ENCODE measurements around the gene SEPHS2. TPM values are rescaled to one million over a fixed set of nuclear protein-coding genes. Genes with fewer than 3 reads are reported as not detected.

SEPHS2 gene
- total RNA-seq, 1 experiment from 2014 or later, result 53.5 TPM

DNA sequence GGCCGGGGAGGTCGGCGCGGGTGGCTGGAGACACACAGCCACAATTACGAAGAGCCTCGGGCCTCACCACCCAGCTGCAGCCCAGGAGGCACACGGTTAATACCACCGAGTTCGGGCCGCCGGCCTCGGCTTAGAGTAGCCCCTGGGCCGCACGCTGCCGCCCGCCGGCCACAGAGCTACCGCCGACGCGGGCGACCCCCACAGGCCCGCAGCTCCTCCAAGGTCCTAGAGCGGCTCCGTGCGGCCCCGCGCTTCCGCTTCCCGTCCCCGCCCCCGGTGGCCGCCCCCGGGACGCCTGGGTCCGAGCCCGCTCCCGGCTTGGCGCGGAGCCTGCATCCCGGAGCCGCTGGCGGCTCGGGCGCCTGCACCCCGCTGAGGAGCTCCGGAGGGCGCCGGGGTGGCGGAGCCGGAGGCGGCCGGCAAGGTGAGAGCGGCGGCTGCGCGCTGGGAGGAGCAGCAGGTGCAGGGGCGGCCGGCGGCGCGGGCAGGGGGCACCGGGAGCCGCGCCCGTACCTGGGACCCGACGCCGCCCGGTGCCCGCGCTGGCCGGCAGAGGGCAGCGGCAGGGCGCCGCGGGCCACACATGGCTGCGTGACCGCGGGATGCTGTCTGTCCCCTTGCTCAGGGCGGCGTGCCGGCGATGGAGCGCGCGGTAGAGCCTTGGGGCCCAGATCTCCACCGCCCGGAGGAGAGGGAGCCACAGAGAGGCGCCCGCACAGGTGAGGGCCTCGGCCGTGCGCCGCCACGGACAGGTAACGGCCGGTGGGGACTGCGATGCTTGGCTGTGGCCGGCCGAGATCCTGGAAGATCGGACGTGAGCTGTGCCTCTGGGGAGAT lies 50.3 kb downstream of the SEPHS2 start, which contains the start of gene ZNF48 (continued):
- TF ChIP-seq KAT7 (CRISPR knock-in tag; IDR thresholded peaks at IDR 0.05; ENCODE audit: borderline replicate concordance), result peak; percentile 82; the same call in 1 of the 2 replicates
- 0 out of 2 replicates have a peak, but pooled peaks have one; percentile 6 for TF ChIP-seq ZNF423 (CRISPR knock-in tag; IDR thresholded peaks at IDR 0.05)
- TF ChIP-seq FOXP1 (CRISPR knock-in tag; IDR thresholded peaks at IDR 0.05; ENCODE audit: borderline replicate concordance), result peak; percentile 59; the same call in 1 of the 2 replicates

DNA sequence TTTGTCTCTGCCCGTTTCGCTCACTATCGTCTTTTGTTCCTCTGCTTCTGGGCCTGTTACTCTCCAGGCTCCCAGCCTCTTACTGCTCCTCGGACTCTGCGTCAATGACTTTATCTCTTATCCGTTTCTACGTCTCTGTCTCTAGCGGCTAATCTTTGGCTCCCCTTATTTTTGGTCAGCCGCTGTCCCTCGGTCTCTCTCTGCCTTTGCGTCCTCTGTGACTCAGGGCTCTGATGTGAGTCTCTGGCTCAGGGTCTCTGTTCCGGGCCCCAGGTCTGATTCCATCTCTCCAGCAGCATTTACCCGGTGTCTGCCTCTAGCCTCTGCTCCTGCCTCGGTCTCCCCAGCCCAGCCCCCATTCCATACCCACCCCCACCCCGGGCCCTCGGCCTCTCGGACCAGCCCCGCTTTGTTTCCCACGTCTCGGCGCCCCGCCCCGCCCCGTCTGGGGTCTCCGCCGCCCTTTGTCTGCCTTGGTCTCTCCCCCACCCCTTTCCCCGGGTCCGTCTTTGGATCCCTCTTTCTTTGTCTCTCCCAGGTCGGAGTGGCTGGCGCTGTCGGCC lies 51.0 kb downstream of the SEPHS2 start:
- POLR2A ChIA-PET, result interaction anchor here (0.7 to 2.0 kb wide), 9 partner anchors 13 to 164 kb away, joined by 3 to 26 read pairs (median 6); partner anchors contain the start of genes CD2BP2, MYL11, ZNF764 and ZNF771
- CTCF ChIA-PET, result interaction anchor here (0.6 to 9.3 kb wide), 13 partner anchors 8 to 282 kb away, joined by 3 to 97 read pairs (median 6); partner anchors contain the start of genes CD2BP2, DCTPP1, GDPD3 and TBC1D10B
- DNase-seq (ENCODE audit: low spot score) (no peak), ATAC-seq (peak; percentile 53)
- H3K4me3 Mint-ChIP-seq, result peak overlapping the region; percentile 81
- TF ChIP-seq, protein P1, sequence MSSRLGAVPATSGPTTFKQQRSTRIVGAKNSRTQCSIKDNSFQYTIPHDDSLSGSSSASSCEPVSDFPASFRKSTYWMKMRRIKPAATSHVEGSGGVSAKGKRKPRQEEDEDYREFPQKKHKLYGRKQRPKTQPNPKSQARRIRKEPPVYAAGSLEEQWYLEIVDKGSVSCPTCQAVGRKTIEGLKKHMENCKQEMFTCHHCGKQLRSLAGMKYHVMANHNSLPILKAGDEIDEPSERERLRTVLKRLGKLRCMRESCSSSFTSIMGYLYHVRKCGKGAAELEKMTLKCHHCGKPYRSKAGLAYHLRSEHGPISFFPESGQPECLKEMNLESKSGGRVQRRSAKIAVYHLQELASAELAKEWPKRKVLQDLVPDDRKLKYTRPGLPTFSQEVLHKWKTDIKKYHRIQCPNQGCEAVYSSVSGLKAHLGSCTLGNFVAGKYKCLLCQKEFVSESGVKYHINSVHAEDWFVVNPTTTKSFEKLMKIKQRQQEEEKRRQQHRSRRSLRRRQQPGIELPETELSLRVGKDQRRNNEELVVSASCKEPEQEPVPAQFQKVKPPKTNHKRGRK (CRISPR knock-in tag; IDR thresholded peaks at IDR 0.05; ENCODE audit: borderline replicate concordance), result no peak
- TF ChIP-seq, protein P2, sequence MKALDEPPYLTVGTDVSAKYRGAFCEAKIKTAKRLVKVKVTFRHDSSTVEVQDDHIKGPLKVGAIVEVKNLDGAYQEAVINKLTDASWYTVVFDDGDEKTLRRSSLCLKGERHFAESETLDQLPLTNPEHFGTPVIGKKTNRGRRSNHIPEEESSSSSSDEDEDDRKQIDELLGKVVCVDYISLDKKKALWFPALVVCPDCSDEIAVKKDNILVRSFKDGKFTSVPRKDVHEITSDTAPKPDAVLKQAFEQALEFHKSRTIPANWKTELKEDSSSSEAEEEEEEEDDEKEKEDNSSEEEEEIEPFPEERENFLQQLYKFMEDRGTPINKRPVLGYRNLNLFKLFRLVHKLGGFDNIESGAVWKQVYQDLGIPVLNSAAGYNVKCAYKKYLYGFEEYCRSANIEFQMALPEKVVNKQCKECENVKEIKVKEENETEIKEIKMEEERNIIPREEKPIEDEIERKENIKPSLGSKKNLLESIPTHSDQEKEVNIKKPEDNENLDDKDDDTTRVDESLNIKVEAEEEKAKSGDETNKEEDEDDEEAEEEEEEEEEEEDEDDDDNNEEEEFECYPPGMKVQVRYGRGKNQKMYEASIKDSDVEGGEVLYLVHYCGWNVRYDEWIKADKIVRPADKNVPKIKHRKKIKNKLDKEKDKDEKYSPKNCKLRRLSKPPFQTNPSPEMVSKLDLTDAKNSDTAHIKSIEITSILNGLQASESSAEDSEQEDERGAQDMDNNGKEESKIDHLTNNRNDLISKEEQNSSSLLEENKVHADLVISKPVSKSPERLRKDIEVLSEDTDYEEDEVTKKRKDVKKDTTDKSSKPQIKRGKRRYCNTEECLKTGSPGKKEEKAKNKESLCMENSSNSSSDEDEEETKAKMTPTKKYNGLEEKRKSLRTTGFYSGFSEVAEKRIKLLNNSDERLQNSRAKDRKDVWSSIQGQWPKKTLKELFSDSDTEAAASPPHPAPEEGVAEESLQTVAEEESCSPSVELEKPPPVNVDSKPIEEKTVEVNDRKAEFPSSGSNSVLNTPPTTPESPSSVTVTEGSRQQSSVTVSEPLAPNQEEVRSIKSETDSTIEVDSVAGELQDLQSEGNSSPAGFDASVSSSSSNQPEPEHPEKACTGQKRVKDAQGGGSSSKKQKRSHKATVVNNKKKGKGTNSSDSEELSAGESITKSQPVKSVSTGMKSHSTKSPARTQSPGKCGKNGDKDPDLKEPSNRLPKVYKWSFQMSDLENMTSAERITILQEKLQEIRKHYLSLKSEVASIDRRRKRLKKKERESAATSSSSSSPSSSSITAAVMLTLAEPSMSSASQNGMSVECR (CRISPR knock-in tag; IDR thresholded peaks at IDR 0.05; ENCODE audit: borderline replicate concordance), result 0 out of 2 replicates have a peak, but pooled peaks have one; percentile 37
- H3K27me3 Mint-ChIP-seq (ENCODE audit: low read depth), result peaks cover 4% of the 10 kb centered on the region; the same call in 1 of the 2 replicates
- peaks cover 32% of the 10 kb centered on the region for H3K4me1 Mint-ChIP-seq
- H3K9me3 Mint-ChIP-seq, result no peaks in the 10 kb centered on the region
- H3K27ac Mint-ChIP-seq, result peak overlapping the region; percentile 98
- H3K36me3 Mint-ChIP-seq, result peaks cover 5% of the 10 kb centered on the region

Other genes with a start within 250 kb of the SEPHS2 start
- gene SULT1A3, start 246.6 kb downstream of the SEPHS2 start, total RNA-seq (2021), result 7.1 to 11.3 TPM (median 8.3 TPM) in 3 replicates
- gene NPIPB13, start 197.4 kb downstream of the SEPHS2 start, total RNA-seq (2021), result 5.4 to 9.6 TPM (median 8.4 TPM) in 3 replicates
- gene CD2BP2, start 90.6 kb downstream of the SEPHS2 start, total RNA-seq (2021), result 51.0 to 56.6 TPM (median 51.1 TPM) in 3 replicates
- gene TBC1D10B, start 75.4 kb downstream of the SEPHS2 start, total RNA-seq (2021), result 33.4 to 40.5 TPM (median 34.6 TPM) in 3 replicates
- 0.80 to 1.3 TPM (median 0.85 TPM) in 3 replicates for gene MYL11, start 71.1 kb downstream of the SEPHS2 start, total RNA-seq (2021)
- gene SEPTIN1, start 63.3 kb downstream of the SEPHS2 start, total RNA-seq (2021), result 2.3 to 2.7 TPM (median 2.6 TPM) in 3 replicates
- 31.3 to 39.3 TPM (median 32.1 TPM) in 3 replicates for gene ZNF48, start 50.5 kb downstream of the SEPHS2 start, total RNA-seq (2021)
- gene ZNF771, start 38.3 kb downstream of the SEPHS2 start, total RNA-seq (2021), result 10.0 to 12.5 TPM (median 11.3 TPM) in 3 replicates
- gene DCTPP1, start 15.8 kb downstream of the SEPHS2 start, total RNA-seq (2021), result 69.0 to 72.2 TPM (median 70.5 TPM) in 3 replicates
- 0.64 to 1.1 TPM (median 1.0 TPM) in 3 replicates for gene ITGAL, start 26.9 kb upstream of the SEPHS2 start, total RNA-seq (2021)
- gene ZNF768, start 80.7 kb upstream of the SEPHS2 start, total RNA-seq (2021), result 35.9 to 43.0 TPM (median 42.4 TPM) in 3 replicates
- gene ZNF747, start 89.0 kb upstream of the SEPHS2 start, total RNA-seq (2021), result 11.3 to 11.7 TPM (median 11.5 TPM) in 3 replicates
- 9.0 to 10.4 TPM (median 9.1 TPM) in 3 replicates for gene ZNF764, start 112.5 kb upstream of the SEPHS2 start, total RNA-seq (2021)
- gene ZNF688, start 125.8 kb upstream of the SEPHS2 start, total RNA-seq (2021), result 4.2 to 6.0 TPM (median 4.9 TPM) in 3 replicates
- 15.4 to 16.5 TPM (median 16.0 TPM) in 3 replicates for gene ZNF785, start 139.8 kb upstream of the SEPHS2 start, total RNA-seq (2021)
- gene ZNF689, start 164.5 kb upstream of the SEPHS2 start, total RNA-seq (2021), result 13.2 to 16.3 TPM (median 15.9 TPM) in 3 replicates
- gene PRR14, start 205.1 kb upstream of the SEPHS2 start, total RNA-seq (2021), result 21.9 to 24.3 TPM (median 22.0 TPM) in 3 replicates
- 18.9 to 23.2 TPM (median 19.9 TPM) in 3 replicates for gene FBRS, start 212.6 kb upstream of the SEPHS2 start, total RNA-seq (2021)